HCT116 (cell line): ENCODE results near the gene GAL3ST2. TPM values are rescaled to one million over a fixed set of nuclear protein-coding genes. Genes with fewer than 3 reads are reported as not detected.

ENCODE experiments used
- ATAC-seq: fragments of 200-7000 bp; cut with Tn5 transposase; 2 replicates; pipeline ENCODE4 v1.9.1; 2020; ENCODE audit warnings: mild to moderate bottlenecking, moderate library complexity
- BruUV-seq: library from RNA; stranded (reverse); fragments of 400-500 nt; replicated peaks from 2 replicates; lab custom pipeline; 2021; lab: Mats Ljungman, UMichigan
- CTCF ChIA-PET: fragments of 300-600 bp; sonication (Branson Sonifier 250); formaldehyde crosslinking; loops from one replicate; lab custom pipeline; 2021; ENCODE audit warnings: antibody characterized with exemption; lab: Charles Lee
- POLR2A ChIA-PET: fragments of 300-600, 350-600 bp; sonication (Branson Sonifier 250); formaldehyde crosslinking; loops from one replicate; lab custom pipeline; 2021; ENCODE audit warnings: antibody characterized with exemption; lab: Charles Lee
- RAD21 ChIA-PET, 2 experiments: fragments of 300-600 bp; sonication (Branson Sonifier 250); formaldehyde crosslinking; loops; one replicate each; lab custom pipeline; 2023; ENCODE audit warnings: low total read pairs in 2 of 2; ENCODE audit not compliant: uncharacterized antibody in 2 of 2, unreplicated experiment in 2 of 2, low non-redundant PET in 1 of 2; lab: Charles Lee
- DNase-seq: peaks from one replicate; pipeline ENCODE4 v3.0.0-alpha.2; 2010; ENCODE audit warnings: low read depth, low spot score
- H2AFZ ChIP-seq: fragments of 200-600 bp; shearing (Covaris generic), sonication (generic); 2 replicates; pipeline ENCODE4 v1.6.1; 2017; ENCODE audit warnings: low read depth, mixed run types, mixed read lengths, antibody characterized with exemption, low read length; ENCODE audit not compliant: poor library complexity, severe bottlenecking
- H3K27ac ChIP-seq: 2 replicates; pipeline ENCODE4 v1.5.1; 2012; ENCODE audit warnings: low read depth, low read length
- H3K27me3 ChIP-seq: fragments of 200-600 bp; sonication (generic); 2 replicates; pipeline ENCODE4 v1.6.1; 2016; ENCODE audit warnings: mixed run types, low read length, mixed read lengths; ENCODE audit not compliant: insufficient read depth
- H3K36me3 ChIP-seq, 2 experiments: fragments of 200-500 bp in 1 of 2; fragments of 200-600 bp in 1 of 2; sonication (Bioruptor generic) in 1 of 2; sonication (generic) in 1 of 2; 2 replicates each; pipeline versions ENCODE4 v1.5.1 to v1.6.1; 2014 to 2016; ENCODE audit warnings: low read length in 2 of 2, inconsistent platforms in 1 of 2, mixed read lengths in 1 of 2, mixed run types in 1 of 2; ENCODE audit not compliant: insufficient read depth in 2 of 2, control insufficient read depth in 1 of 2
- H3K4me1 ChIP-seq, 2 experiments: fragments of 200-600 bp in 1 of 2; sonication (generic) in 1 of 2; 2 replicates each; pipeline versions ENCODE4 v1.5.1 to v1.6.1; 2012 to 2017; ENCODE audit warnings: low read length in 2 of 2, inconsistent platforms in 1 of 2, mild to moderate bottlenecking in 1 of 2, mixed read lengths in 1 of 2, mixed run types in 1 of 2, moderate library complexity in 1 of 2; ENCODE audit not compliant: insufficient read depth in 2 of 2, control insufficient read depth in 1 of 2
- H3K4me2 ChIP-seq: fragments of 200-600 bp; sonication (generic); 2 replicates; pipeline ENCODE4 v1.6.1; 2017; ENCODE audit warnings: mixed run types, low read length, mixed read lengths
- H3K4me3 ChIP-seq, 2 experiments: fragments of 200-600 bp in 1 of 2; sonication (generic) in 1 of 2; replicated peaks in 1 of 2; 2 replicates each; pipeline ENCODE4 v1.5.1; 2011 to 2016; ENCODE audit warnings: low read length in 2 of 2, control low read depth in 1 of 2, low read depth in 1 of 2, mild to moderate bottlenecking in 1 of 2, mixed read lengths in 1 of 2, mixed run types in 1 of 2
- H3K79me2 ChIP-seq: fragments of 200-600 bp; sonication (generic); 2 replicates; pipeline ENCODE4 v1.6.1; 2017; ENCODE audit warnings: mild to moderate bottlenecking, mixed run types, low read length, moderate library complexity, mixed read lengths; ENCODE audit not compliant: insufficient read depth
- H3K9ac ChIP-seq: fragments of 200-600 bp; sonication (generic); 2 replicates; pipeline ENCODE4 v1.6.1; 2016; ENCODE audit warnings: low read length, mixed read lengths
- H3K9me2 ChIP-seq: fragments of 200-600 bp; sonication (generic), shearing (Covaris generic); 2 replicates; pipeline ENCODE4 v1.6.1; 2017; ENCODE audit warnings: mixed run types, mild to moderate bottlenecking, moderate library complexity; ENCODE audit not compliant: insufficient read depth
- H3K9me3 ChIP-seq, 2 experiments: fragments of 200-500 bp in 1 of 2; fragments of 200-600 bp in 1 of 2; sonication (Bioruptor generic) in 1 of 2; sonication (generic) in 1 of 2; 2 replicates each; pipeline ENCODE4 v1.6.1; 2014 to 2017; ENCODE audit warnings: low read length in 2 of 2, mixed read lengths in 2 of 2, inconsistent platforms in 1 of 2, low read depth in 1 of 2, mild to moderate bottlenecking in 1 of 2, mixed run types in 1 of 2, moderate library complexity in 1 of 2; ENCODE audit not compliant: control insufficient read depth in 1 of 2, insufficient read depth in 1 of 2
- H4K20me1 ChIP-seq: fragments of 200-600 bp; sonication (generic), shearing (Covaris generic); 2 replicates; pipeline ENCODE4 v1.6.1; 2017; ENCODE audit warnings: mixed run types, mild to moderate bottlenecking, moderate library complexity; ENCODE audit not compliant: insufficient read depth
- CBX3 ChIP-seq: IDR thresholded peaks from 2 replicates; pipeline ENCODE4 v1.6.1; 2012; ENCODE audit warnings: low read depth
- CEBPB ChIP-seq: IDR thresholded peaks from 2 replicates; pipeline ENCODE4 v1.6.1; 2012; ENCODE audit warnings: low read depth
- EGR1 ChIP-seq: IDR thresholded peaks from 2 replicates; pipeline ENCODE4 v1.6.1; 2012; ENCODE audit warnings: low read depth
- ELF1 ChIP-seq: IDR thresholded peaks from 2 replicates; pipeline ENCODE4 v1.6.1; 2012; ENCODE audit warnings: low read depth, borderline replicate concordance
- EZH2phosphoT487 ChIP-seq: fragments of 200-600 bp; IDR thresholded peaks from 2 replicates; pipeline ENCODE4 v1.6.1; 2018; ENCODE audit warnings: antibody characterized with exemption, borderline replicate concordance
- MAX ChIP-seq: IDR thresholded peaks from 2 replicates; pipeline ENCODE4 v1.6.1; 2012
- POLR2AphosphoS5 ChIP-seq: IDR thresholded peaks from 2 replicates; pipeline ENCODE4 v1.6.1; 2011; ENCODE audit warnings: mild to moderate bottlenecking, low read depth, low read length, moderate library complexity
- RAD21 ChIP-seq: IDR thresholded peaks from 2 replicates; pipeline ENCODE4 v1.6.1; 2012; ENCODE audit warnings: low read depth, mild to moderate bottlenecking
- SP1 ChIP-seq: IDR thresholded peaks from 2 replicates; pipeline ENCODE4 v1.6.1; 2012; ENCODE audit warnings: low read depth
- SRF ChIP-seq: IDR thresholded peaks from 2 replicates; pipeline ENCODE4 v1.6.1; 2012; ENCODE audit warnings: low read depth
- ZBTB33 ChIP-seq: IDR thresholded peaks from 2 replicates; pipeline ENCODE4 v1.6.1; 2011; ENCODE audit warnings: mild to moderate bottlenecking, low read length, moderate library complexity; ENCODE audit not compliant: insufficient replicate concordance; ENCODE audit errors: extremely low read depth
- ZFX ChIP-seq: fragments of 450-650 bp; IDR thresholded peaks from 2 replicates; pipeline ENCODE4 v1.6.1; 2017
- ZNF274 ChIP-seq: fragments of 200-500 bp; sonication (Bioruptor generic); IDR thresholded peaks from 2 replicates; pipeline ENCODE4 v1.6.1; 2014; ENCODE audit warnings: mild to moderate bottlenecking, low read depth, low read length, inconsistent platforms
- intact Hi-C: fragments of 100-400 bp; cut with micrococcal nuclease; formaldehyde crosslinking; loops from 2 replicates; pipeline ENCODE4 v1.10.0; 2022
- total RNA-seq: library from RNA; stranded (reverse); gene quantifications from one replicate; pipeline ENCODE4 v1.2.1, GENCODE V29; 2021; ENCODE audit not compliant: unreplicated experiment

GAL3ST2 gene
- total RNA-seq, 1 experiment from 2014 or later: 0.44 TPM

DNA sequence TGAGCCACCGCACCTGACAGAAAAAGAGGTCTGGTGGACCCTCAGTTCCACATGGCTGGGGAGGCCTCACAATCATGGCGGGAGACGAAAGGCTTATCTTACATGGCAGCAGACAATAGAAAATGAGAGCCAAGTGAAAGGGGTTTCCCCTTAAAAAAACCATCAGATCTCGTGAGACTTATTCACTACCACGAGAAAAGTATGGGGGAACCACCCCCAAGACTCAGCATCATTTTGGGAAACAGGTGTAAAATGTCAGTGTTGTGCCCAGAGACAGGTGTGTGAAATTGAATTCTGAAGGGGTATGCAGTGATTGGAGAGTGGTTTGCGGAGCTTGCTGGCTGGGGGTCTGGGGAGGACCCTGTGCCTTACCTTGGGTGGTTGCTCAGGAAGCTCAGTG, 46.8 kb upstream of the GAL3ST2 start:
- H3K36me3 ChIP-seq: no peaks in the 10 kb centered on the region
- no peaks in the 10 kb centered on the region for H3K27me3 ChIP-seq
- BruUV-seq: no TSS peak
- ATAC-seq (no peak), DNase-seq (no peak)
- H3K27ac ChIP-seq: no peak overlapping the region
- ChIA-PET RAD21 (no interaction called here), CTCF (interaction anchor here (3.3 kb wide), 1 partner anchor 28 kb away, joined by 9 read pairs; the partner anchor contains the start of gene ING5), POLR2A (no interaction called here)
- intact Hi-C loops: loop anchor here (5.0 kb wide), 2 partner anchors 43 to 183 kb away; partner anchors contain the start of gene DTYMK
- no peaks in the 10 kb centered on the region; the same call in 1 of the 2 replicates for H3K79me2 ChIP-seq
- no peak overlapping the region for H2AFZ ChIP-seq
- peaks cover 0 to 3% of the 10 kb centered on the region in 2 experiments; a peak in 1 of 4 replicates for H3K9me3 ChIP-seq
- no peaks in the 10 kb centered on the region for H3K9me2 ChIP-seq
- H3K4me2 ChIP-seq: no peak overlapping the region
- H3K9ac ChIP-seq: no peak overlapping the region
- no peak overlapping the region for H3K4me3 ChIP-seq
- H3K4me1 ChIP-seq: peaks cover 5 to 14% of the 10 kb centered on the region in 2 experiments; a peak in 2 of 4 replicates
- no peaks in the 10 kb centered on the region for H4K20me1 ChIP-seq
- TF ChIP-seq SP1: no peak
- TF ChIP-seq CBX3: no peak
- TF ChIP-seq ZNF274: no peak
- TF ChIP-seq EZH2phosphoT487: no peak
- no peak for TF ChIP-seq ZFX
- TF ChIP-seq SRF: no peak
- no peak for TF ChIP-seq POLR2AphosphoS5
- no peak for TF ChIP-seq MAX
- TF ChIP-seq EGR1: no peak
- no peak for TF ChIP-seq RAD21

DNA sequence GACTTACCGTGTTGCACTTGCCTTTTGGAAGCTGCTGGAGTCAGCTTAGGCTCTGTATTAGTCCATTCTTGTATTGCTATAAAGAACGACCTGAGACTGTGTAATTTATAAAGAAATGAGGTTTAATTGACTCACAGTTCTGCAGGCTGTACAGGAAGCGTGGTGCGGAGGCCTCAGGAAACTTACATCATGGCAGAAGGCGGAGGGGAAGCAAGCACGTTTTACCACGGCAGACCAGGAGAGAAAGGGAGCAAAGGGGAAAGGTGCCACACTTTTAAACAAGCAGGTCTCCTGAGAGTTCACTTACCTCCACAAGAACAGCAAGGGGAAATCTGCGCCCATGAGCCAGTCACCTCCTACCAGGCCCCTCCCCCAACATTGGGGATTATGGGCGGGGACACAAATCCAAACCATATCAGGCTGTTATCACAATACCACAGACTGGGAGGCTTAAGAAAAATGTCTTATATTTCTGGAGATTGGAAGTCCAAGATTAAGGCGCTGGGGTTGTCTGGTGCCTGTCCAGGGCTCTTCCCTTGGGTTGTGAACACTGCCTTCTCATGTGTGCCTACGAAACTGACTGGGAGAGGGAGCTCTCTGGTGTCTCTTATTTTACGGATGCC, 45.8 kb upstream of the GAL3ST2 start:
- H2AFZ ChIP-seq: no peak overlapping the region
- peaks cover 7 to 20% of the 10 kb centered on the region in 2 experiments; a peak in 2 of 4 replicates for H3K4me1 ChIP-seq
- no peaks in the 10 kb centered on the region for H4K20me1 ChIP-seq
- BruUV-seq: no TSS peak
- no peak for ATAC-seq
- TF ChIP-seq ZFX (no peak), ZBTB33 (no peak), ELF1 (no peak), EGR1 (no peak), CEBPB (no peak)
- peaks cover 0 to 3% of the 10 kb centered on the region in 2 experiments; a peak in 1 of 4 replicates for H3K9me3 ChIP-seq
- H3K79me2 ChIP-seq: no peaks in the 10 kb centered on the region; the same call in 1 of the 2 replicates
- DNase-seq: no peak
- no peaks in the 10 kb centered on the region for H3K27me3 ChIP-seq
- ChIA-PET RAD21 (no interaction called here), CTCF (interaction anchor here (3.3 kb wide), 1 partner anchor 29 kb away, joined by 9 read pairs; the partner anchor contains the start of gene ING5), POLR2A (no interaction called here)
- no peaks in the 10 kb centered on the region for H3K36me3 ChIP-seq
- H3K9ac ChIP-seq: no peak overlapping the region
- no peaks in the 10 kb centered on the region for H3K9me2 ChIP-seq
- no peak overlapping the region for H3K27ac ChIP-seq
- intact Hi-C loops: loop anchor here (5.0 kb wide), 2 partner anchors 43 to 183 kb away; partner anchors contain the start of gene DTYMK
- H3K4me2 ChIP-seq: no peak overlapping the region
- no peak overlapping the region for H3K4me3 ChIP-seq
